ENCODE measurements around the gene BEAN1. TPM values are rescaled to one million over a fixed set of nuclear protein-coding genes. Genes with fewer than 3 reads are reported as not detected.
"Not testable (repeated sequence)": the region's sequence is repeated elsewhere in the genome, so short reads cannot be mapped to it uniquely, and the experiment has no call there.

Gene BEAN1
- total and polyA plus RNA-seq, 8 donors: 0.40 to 3.7 (median 0.55) TPM; not detected in 5

GRCh38 chr16:66446737-66447136 is 19.6 kb downstream of the BEAN1 start:
- no peak overlapping the region for H3K27ac ChIP-seq
- no peak overlapping the region for H3K4me3 ChIP-seq
- H3K9me3 ChIP-seq: no peaks in the 10 kb centered on the region
- no peak for TF ChIP-seq POLR2AphosphoS5 (IDR thresholded peaks at IDR 0.05)
- no peak for TF ChIP-seq EP300 (IDR thresholded peaks at IDR 0.05)
- TF ChIP-seq, protein P1, sequence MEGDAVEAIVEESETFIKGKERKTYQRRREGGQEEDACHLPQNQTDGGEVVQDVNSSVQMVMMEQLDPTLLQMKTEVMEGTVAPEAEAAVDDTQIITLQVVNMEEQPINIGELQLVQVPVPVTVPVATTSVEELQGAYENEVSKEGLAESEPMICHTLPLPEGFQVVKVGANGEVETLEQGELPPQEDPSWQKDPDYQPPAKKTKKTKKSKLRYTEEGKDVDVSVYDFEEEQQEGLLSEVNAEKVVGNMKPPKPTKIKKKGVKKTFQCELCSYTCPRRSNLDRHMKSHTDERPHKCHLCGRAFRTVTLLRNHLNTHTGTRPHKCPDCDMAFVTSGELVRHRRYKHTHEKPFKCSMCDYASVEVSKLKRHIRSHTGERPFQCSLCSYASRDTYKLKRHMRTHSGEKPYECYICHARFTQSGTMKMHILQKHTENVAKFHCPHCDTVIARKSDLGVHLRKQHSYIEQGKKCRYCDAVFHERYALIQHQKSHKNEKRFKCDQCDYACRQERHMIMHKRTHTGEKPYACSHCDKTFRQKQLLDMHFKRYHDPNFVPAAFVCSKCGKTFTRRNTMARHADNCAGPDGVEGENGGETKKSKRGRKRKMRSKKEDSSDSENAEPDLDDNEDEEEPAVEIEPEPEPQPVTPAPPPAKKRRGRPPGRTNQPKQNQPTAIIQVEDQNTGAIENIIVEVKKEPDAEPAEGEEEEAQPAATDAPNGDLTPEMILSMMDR (IDR thresholded peaks at IDR 0.05): no peak
- no peak for TF ChIP-seq POLR2A (IDR thresholded peaks at IDR 0.05)
- H3K27me3 ChIP-seq: peaks cover 0 to 35% (median 0%) of the 10 kb centered on the region in 3 donors
- no peak for DNase-seq
- 68 to 93% (median 85%) methylated on average over 1 of the region's 1 CpG for WGBS, 5 donors
- intact Hi-C loops (cut with DNase I; ENCODE audit: low total_unique reads): no loop called here
- H3K4me1 ChIP-seq: no peaks in the 10 kb centered on the region
- no peaks in the 10 kb centered on the region for H3K36me3 ChIP-seq

DNA sequence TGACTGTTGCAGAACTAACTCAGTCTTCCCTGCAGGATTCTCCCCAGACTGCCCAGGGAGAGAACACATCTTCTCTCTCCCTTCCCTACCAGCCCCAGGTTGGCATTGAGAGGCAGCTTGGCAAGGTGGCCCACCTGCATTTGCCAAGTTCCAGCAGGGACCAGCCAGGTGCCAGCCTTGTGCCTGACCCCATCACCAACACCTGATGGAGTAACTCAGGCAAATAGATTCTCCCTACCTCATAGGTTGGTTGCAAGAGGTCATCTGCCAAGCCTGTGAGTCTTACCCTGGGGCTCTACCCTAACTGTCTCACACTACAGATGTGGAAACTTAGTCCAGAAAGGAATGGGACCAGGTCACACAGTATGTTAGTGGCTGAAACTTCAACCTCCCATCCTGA is 20.4 kb downstream of the BEAN1 start:
- Histone ChIP-seq H3K9me3 (no peaks in the 10 kb centered on the region), H3K4me3 (no peak overlapping the region), H3K27me3 (peaks cover 0 to 27% (median 0%) of the 10 kb centered on the region in 3 donors), H3K36me3 (no peaks in the 10 kb centered on the region), H3K4me1 (no peaks in the 10 kb centered on the region), H3K27ac (no peak overlapping the region)
- TF ChIP-seq, protein P1 (IDR thresholded peaks at IDR 0.05): no peak
- TF ChIP-seq POLR2AphosphoS5 (IDR thresholded peaks at IDR 0.05) (no peak), EP300 (IDR thresholded peaks at IDR 0.05) (no peak), POLR2A (IDR thresholded peaks at IDR 0.05) (no peak)
- intact Hi-C loops (cut with DNase I; ENCODE audit: low total_unique reads): no loop called here
- no peak for DNase-seq

GRCh38 chr16:66451548-66451947 is 24.5 kb downstream of the BEAN1 start:
- DNase-seq: no peak
- WGBS, 5 donors: 80 to 93% (median 84%) methylated on average over 3 of the region's 3 CpGs
- no peaks in the 10 kb centered on the region for H3K9me3 ChIP-seq
- H3K27ac ChIP-seq: no peak overlapping the region
- peaks cover 0 to 6% (median 0%) of the 10 kb centered on the region in 3 donors for H3K27me3 ChIP-seq
- no peaks in the 10 kb centered on the region for H3K4me1 ChIP-seq
- TF ChIP-seq POLR2AphosphoS5 (IDR thresholded peaks at IDR 0.05): no peak
- no peak for TF ChIP-seq POLR2A (IDR thresholded peaks at IDR 0.05)
- TF ChIP-seq, protein P1 (IDR thresholded peaks at IDR 0.05): no peak
- no peak for TF ChIP-seq EP300 (IDR thresholded peaks at IDR 0.05)
- intact Hi-C loops (cut with DNase I; ENCODE audit: low total_unique reads): no loop called here
- no peak overlapping the region for H3K4me3 ChIP-seq
- no peaks in the 10 kb centered on the region for H3K36me3 ChIP-seq

DNA sequence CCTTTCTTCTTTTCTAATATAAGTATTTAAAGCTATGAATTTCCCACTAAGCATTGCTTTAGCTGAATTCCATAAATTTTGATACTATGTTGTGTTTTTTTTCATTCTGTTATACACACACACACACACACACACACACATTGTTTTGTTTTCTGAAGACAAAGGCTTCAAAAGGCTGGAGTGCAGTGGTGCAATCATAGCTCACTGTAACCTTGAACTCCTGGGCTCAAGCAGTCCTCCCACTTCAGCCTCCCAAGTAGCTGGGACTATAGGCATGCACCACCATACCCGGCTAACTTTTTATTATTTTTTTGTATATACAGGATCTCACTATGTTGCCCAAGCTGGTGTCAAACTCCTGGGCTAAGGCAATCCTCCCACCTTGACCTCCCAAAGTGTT is 26.1 kb downstream of the BEAN1 start:
- H3K9me3 ChIP-seq; intact Hi-C loops (cut with DNase I; ENCODE audit: low total_unique reads); DNase-seq; H3K4me1 ChIP-seq; H3K27ac ChIP-seq; H3K36me3 ChIP-seq; H3K4me3 ChIP-seq: not testable (repeated sequence)
- H3K27me3 ChIP-seq: peaks cover 0 to 13% (median 9%) of the 10 kb centered on the region in 3 donors
- 90 to 96% (median 94%) methylated on average over 1 of the region's 1 CpG for WGBS, 5 donors

DNA sequence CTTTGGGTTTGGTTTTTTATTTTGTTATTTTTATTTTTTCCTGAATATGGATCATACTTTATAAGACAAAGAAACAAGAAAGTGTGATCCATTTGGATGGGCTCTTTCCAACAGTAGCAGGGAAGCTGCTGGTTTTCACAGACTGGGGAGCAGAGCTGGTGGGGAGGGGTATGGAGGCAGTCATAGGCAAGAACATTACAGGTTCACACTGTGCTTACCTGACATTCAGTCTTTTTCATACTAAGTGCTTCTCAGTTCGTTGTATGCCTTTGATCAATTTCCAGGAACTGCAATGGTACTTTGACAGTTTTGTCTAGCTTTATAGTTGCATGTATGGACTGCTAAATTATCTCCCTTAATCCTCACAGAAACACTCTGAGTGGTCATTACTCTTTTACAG is 27.7 kb downstream of the BEAN1 start:
- Histone ChIP-seq H3K36me3 (no peaks in the 10 kb centered on the region), H3K27ac (no peak overlapping the region), H3K9me3 (no peaks in the 10 kb centered on the region), H3K4me1 (no peaks in the 10 kb centered on the region), H3K27me3 (peaks cover 0 to 29% (median 24%) of the 10 kb centered on the region in 3 donors), H3K4me3 (no peak overlapping the region)
- 26 to 67% (median 48%) methylated on average over 1 of the region's 1 CpG for WGBS, 5 donors
- DNase-seq: no peak
- intact Hi-C loops (cut with DNase I; ENCODE audit: low total_unique reads): no loop called here
- TF ChIP-seq EP300 (IDR thresholded peaks at IDR 0.05) (no peak), POLR2A (IDR thresholded peaks at IDR 0.05) (no peak), POLR2AphosphoS5 (IDR thresholded peaks at IDR 0.05) (no peak)
- TF ChIP-seq, protein P1 (IDR thresholded peaks at IDR 0.05): no peak
